B cell (primary cell): ENCODE results near the gene CELF2. TPM values are rescaled to one million over a fixed set of nuclear protein-coding genes. Genes with fewer than 3 reads are reported as not detected.

Source experiments
- ATAC-seq: fragments of 200-7000 bp; cut with Tn5 transposase; one replicate; pipeline ENCODE4 v1.10.0; 2021; ENCODE audit warnings: low read depth, mild to moderate bottlenecking, moderate number of reproducible peaks, moderate library complexity
- CTCF ChIA-PET: fragments of 350-600 bp; sonication (Branson Sonifier 250); formaldehyde crosslinking; loops from one replicate; lab custom pipeline; 2021; ENCODE audit warnings: antibody characterized with exemption, inconsistent platforms; lab: Charles Lee
- POLR2A ChIA-PET: fragments of 350-600 bp; sonication (Branson Sonifier 250); formaldehyde crosslinking; loops from one replicate; lab custom pipeline; 2021; ENCODE audit warnings: antibody characterized with exemption; lab: Charles Lee
- DNase-seq: peaks from one replicate; pipeline ENCODE4 v3.0.0; 2013
- H2AFZ ChIP-seq: 2 replicates; pipeline ENCODE4 v1.6.1; 2012; ENCODE audit warnings: mild to moderate bottlenecking, low read depth, low read length; ENCODE audit not compliant: insufficient read depth, poor library complexity, severe bottlenecking
- H3K27ac ChIP-seq, 2 donors: 1 replicate in 1 of 2; 2 replicates in 1 of 2; pipeline ENCODE4 v1.5.1; 2012 to 2013; ENCODE audit warnings: low read length in 2 of 2, mild to moderate bottlenecking in 2 of 2, moderate library complexity in 1 of 2
- H3K27me3 ChIP-seq, 4 experiments: fragments of 200-600 bp in 1 of 4; sonication (generic) in 1 of 4; replicated peaks in 1 of 4; 1 replicate in 2 of 4; 2 replicates in 2 of 4; pipeline versions ENCODE4 v1.6.1 to v1.7.0; 2013 to 2016; ENCODE audit warnings: low read length in 3 of 4, mild to moderate bottlenecking in 2 of 4, mixed read lengths in 1 of 4, moderate library complexity in 1 of 4; ENCODE audit not compliant: insufficient read depth in 4 of 4, control insufficient read depth in 3 of 4; ENCODE audit errors: control extremely low read depth in 1 of 4
- H3K36me3 ChIP-seq, 2 experiments: replicated peaks in 1 of 2; 1 replicate in 1 of 2; 2 replicates in 1 of 2; pipeline versions ENCODE4 v1.6.1 to v1.7.1; 2013; ENCODE audit warnings: low read length in 1 of 2; ENCODE audit not compliant: insufficient read depth in 2 of 2, control insufficient read depth in 1 of 2; ENCODE audit errors: control extremely low read depth in 1 of 2, extremely low read depth in 1 of 2
- H3K4me1 ChIP-seq, 2 donors: fragments of 200-600 bp in 1 of 2; sonication (generic) in 1 of 2; 1 replicate in 1 of 2; 2 replicates in 1 of 2; pipeline versions ENCODE4 v1.5.1 to v1.6.1; 2013 to 2017; ENCODE audit warnings: low read length in 2 of 2; ENCODE audit not compliant: control insufficient read depth in 2 of 2, insufficient read depth in 2 of 2
- H3K4me2 ChIP-seq: replicated peaks from 2 replicates; pipeline ENCODE3; 2012; ENCODE audit warnings: mild to moderate bottlenecking, low read depth, low read length; ENCODE audit not compliant: poor library complexity, severe bottlenecking
- H3K4me3 ChIP-seq, 5 experiments: fragments of 200-600 bp in 1 of 5; sonication (generic) in 1 of 5; 1 replicate in 3 of 5; 2 replicates in 2 of 5; pipeline versions ENCODE4 v1.5.1 to v1.7.0; 2011 to 2016; ENCODE audit warnings: low read length in 4 of 5, mild to moderate bottlenecking in 4 of 5, low read depth in 2 of 5, control low read depth in 1 of 5, moderate library complexity in 1 of 5; ENCODE audit not compliant: insufficient read depth in 1 of 5; ENCODE audit errors: control extremely low read depth in 1 of 5, extremely low read depth in 1 of 5
- H3K79me2 ChIP-seq: fragments of 200-600 bp; sonication (generic); one replicate; pipeline ENCODE4 v1.6.0; 2016; ENCODE audit warnings: low read length; ENCODE audit not compliant: control insufficient read depth, insufficient read depth
- H3K9ac ChIP-seq: fragments of 200-600 bp; sonication (generic); 2 replicates; pipeline ENCODE4 v1.6.1; 2017; ENCODE audit warnings: mild to moderate bottlenecking, low read length, moderate library complexity
- H3K9me3 ChIP-seq, 3 donors: one replicate each; pipeline versions ENCODE4 v1.6.1 to v1.7.1; 2013; ENCODE audit warnings: low read length in 2 of 3; ENCODE audit not compliant: control insufficient read depth in 2 of 3, insufficient read depth in 1 of 3; ENCODE audit errors: control extremely low read depth in 1 of 3
- H4K20me1 ChIP-seq: 2 replicates; pipeline ENCODE4 v1.6.0; 2012; ENCODE audit warnings: mild to moderate bottlenecking, low read length; ENCODE audit not compliant: insufficient read depth, control insufficient read depth, poor library complexity, severe bottlenecking
- H3K27ac Mint-ChIP-seq: one replicate; pipeline ENCODE4 v1.8.0; 2021; ENCODE audit warnings: mixed read lengths
- H3K27me3 Mint-ChIP-seq: one replicate; pipeline ENCODE4 v1.8.0; 2021; ENCODE audit warnings: mixed read lengths
- H3K4me1 Mint-ChIP-seq: one replicate; pipeline ENCODE4 v1.8.0; 2021; ENCODE audit warnings: mixed read lengths
- H3K4me3 Mint-ChIP-seq: one replicate; pipeline ENCODE4 v1.8.0; 2021; ENCODE audit warnings: mixed read lengths
- H3K9me3 Mint-ChIP-seq: one replicate; pipeline ENCODE4 v1.8.0; 2022; ENCODE audit warnings: mixed read lengths; ENCODE audit not compliant: insufficient read depth
- EZH2 ChIP-seq: IDR thresholded peaks from 2 replicates; pipeline ENCODE4 v1.6.1; 2012; ENCODE audit warnings: borderline replicate concordance, low read depth, mild to moderate bottlenecking, moderate library complexity, low read length; ENCODE audit not compliant: insufficient read depth, poor library complexity, severe bottlenecking
- WGBS: methylation state at CpG from one replicate; pipeline ENCODE4 v1.1.5; 2013; ENCODE audit warnings: missing lambda C conversion rate; ENCODE audit not compliant: insufficient coverage; 5-methylcytosine and 5-hydroxymethylcytosine counted together
- intact Hi-C: fragments of 100-400 bp; cut with micrococcal nuclease; formaldehyde crosslinking; loops from one replicate; pipeline ENCODE4 v1.10.0; 2022
- polyA plus RNA-seq: library from polyadenylated mRNA; depleted of rRNA; stranded (reverse); fragments of >200 nt; gene quantifications from 2 replicates; pipeline ENCODE4 v1.2.3, GENCODE V29; 2012
- total RNA-seq, 2 donors: library from RNA; stranded (reverse); fragments of 120-200 nt in 1 of 2; gene quantifications; 1 replicate in 1 of 2; 2 replicates in 1 of 2; pipeline versions ENCODE4 v1.2.3 to v1.2.4, GENCODE V29; 2013 to 2022
- TF ChIP-seq, protein P1 (sequence below): fragments of 200-600 bp; IDR thresholded peaks from one replicate; pipeline ENCODE4 v1.8.0; 2022; ENCODE audit warnings: antibody characterized with exemption, mild to moderate bottlenecking

CELF2 gene
- total and polyA plus RNA-seq, 2 donors (not counting 1 experiment from before 2014, with no cell fraction given): 59.5 to 112 TPM

DNA sequence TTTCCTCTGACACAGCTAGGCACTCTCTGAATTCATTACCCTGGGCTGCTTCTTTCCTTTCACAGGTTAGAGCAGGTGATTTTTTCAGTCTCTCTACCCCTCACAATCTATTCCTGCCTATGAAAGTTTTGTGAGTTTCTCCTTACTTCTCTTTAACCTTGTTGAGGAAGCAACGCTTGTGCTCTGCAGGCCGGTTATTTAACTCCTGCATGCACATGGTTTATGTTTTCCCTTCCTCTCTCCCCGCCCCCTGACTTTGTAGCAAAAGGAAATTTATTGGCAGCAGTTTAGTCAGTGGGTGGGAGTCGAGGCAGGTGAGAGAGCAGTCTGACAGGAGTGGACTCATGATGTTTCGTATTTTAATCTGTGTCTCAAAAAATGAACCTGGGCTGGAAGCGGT lies 91.9 kb downstream of the CELF2 start:
- Histone ChIP-seq H3K79me2 (peaks cover 17% of the 10 kb centered on the region), H3K4me2 (no peak overlapping the region), H3K4me3 (no peak overlapping the region), H3K9me3 (no peaks in the 10 kb centered on the region), H2AFZ (no peak overlapping the region), H3K27ac (no peak overlapping the region), H4K20me1 (no peaks in the 10 kb centered on the region), H3K9ac (no peak overlapping the region), H3K27me3 (no peaks in the 10 kb centered on the region), H3K36me3 (no peaks in the 10 kb centered on the region), H3K4me1 (peaks cover 7 to 14% of the 10 kb centered on the region in 2 donors)
- Mint-ChIP-seq H3K27me3 (no peaks in the 10 kb centered on the region), H3K27ac (no peak overlapping the region), H3K4me3 (no peak overlapping the region), H3K9me3 (no peaks in the 10 kb centered on the region), H3K4me1 (peaks cover 26% of the 10 kb centered on the region)
- intact Hi-C loops: no loop called here
- CTCF ChIA-PET: interaction anchor here (0.5 to 1.5 kb wide), 2 partner anchors 45 to 190 kb away, joined by 3 to 4 read pairs; no protein-coding TSS in a partner anchor
- DNase-seq (no peak), ATAC-seq (no peak)
- TF ChIP-seq EZH2: no peak
- TF ChIP-seq, protein P1, sequence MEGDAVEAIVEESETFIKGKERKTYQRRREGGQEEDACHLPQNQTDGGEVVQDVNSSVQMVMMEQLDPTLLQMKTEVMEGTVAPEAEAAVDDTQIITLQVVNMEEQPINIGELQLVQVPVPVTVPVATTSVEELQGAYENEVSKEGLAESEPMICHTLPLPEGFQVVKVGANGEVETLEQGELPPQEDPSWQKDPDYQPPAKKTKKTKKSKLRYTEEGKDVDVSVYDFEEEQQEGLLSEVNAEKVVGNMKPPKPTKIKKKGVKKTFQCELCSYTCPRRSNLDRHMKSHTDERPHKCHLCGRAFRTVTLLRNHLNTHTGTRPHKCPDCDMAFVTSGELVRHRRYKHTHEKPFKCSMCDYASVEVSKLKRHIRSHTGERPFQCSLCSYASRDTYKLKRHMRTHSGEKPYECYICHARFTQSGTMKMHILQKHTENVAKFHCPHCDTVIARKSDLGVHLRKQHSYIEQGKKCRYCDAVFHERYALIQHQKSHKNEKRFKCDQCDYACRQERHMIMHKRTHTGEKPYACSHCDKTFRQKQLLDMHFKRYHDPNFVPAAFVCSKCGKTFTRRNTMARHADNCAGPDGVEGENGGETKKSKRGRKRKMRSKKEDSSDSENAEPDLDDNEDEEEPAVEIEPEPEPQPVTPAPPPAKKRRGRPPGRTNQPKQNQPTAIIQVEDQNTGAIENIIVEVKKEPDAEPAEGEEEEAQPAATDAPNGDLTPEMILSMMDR: no peak
- 97% methylated on average over 3 of the region's 6 CpGs for WGBS
- POLR2A ChIA-PET: no interaction called here

DNA sequence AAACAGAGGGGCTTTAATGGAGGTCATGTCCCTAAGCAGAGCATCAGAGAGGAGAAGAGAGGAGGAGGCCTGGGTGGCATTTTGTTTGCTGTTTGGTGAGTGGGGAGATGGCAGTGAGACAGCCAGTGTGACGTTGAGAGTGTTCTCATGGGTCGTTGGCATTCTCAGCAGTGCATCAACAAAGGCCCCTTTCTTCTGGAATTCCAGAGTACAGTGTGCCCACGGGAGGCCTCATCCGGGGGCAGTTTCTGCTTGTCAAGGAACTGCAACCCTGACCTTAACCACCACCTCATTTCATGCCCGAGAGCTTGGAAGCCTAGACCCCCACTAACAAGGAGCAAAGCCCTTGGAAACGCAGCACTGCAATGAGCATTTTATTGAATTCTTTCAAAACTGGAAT lies 92.9 kb downstream of the CELF2 start:
- Mint-ChIP-seq H3K9me3 (no peaks in the 10 kb centered on the region), H3K27me3 (no peaks in the 10 kb centered on the region), H3K4me1 (peaks cover 17% of the 10 kb centered on the region), H3K27ac (no peak overlapping the region), H3K4me3 (no peak overlapping the region)
- Histone ChIP-seq H3K27ac (no peak overlapping the region), H3K79me2 (peaks cover 17% of the 10 kb centered on the region), H3K27me3 (no peaks in the 10 kb centered on the region), H3K4me2 (no peak overlapping the region), H4K20me1 (no peaks in the 10 kb centered on the region), H2AFZ (no peak overlapping the region), H3K36me3 (no peaks in the 10 kb centered on the region), H3K4me1 (peaks cover 7 to 14% of the 10 kb centered on the region in 2 donors), H3K9ac (no peak overlapping the region), H3K9me3 (no peaks in the 10 kb centered on the region), H3K4me3 (no peak overlapping the region)
- no peak for TF ChIP-seq EZH2
- TF ChIP-seq, protein P1: no peak
- intact Hi-C loops: loop anchor here (5.0 kb wide), 1 partner anchor 362 kb away; no protein-coding TSS in a partner anchor
- CTCF ChIA-PET: interaction anchor here (1.5 to 5.8 kb wide), 4 partner anchors 10 to 160 kb away, joined by 4 to 85 read pairs (median 32); no protein-coding TSS in a partner anchor
- POLR2A ChIA-PET: no interaction called here
- 93% methylated on average over 4 of the region's 6 CpGs for WGBS
- ATAC-seq: no peak
- DNase-seq: no peak
